GM18526 (cell line): ENCODE results near the gene IL1RAPL1.

Experiments
- POLR2A ChIP-seq: IDR thresholded peaks from 3 replicates; pipeline ENCODE4 v1.6.1; 2011; ENCODE audit not compliant: insufficient read length; ENCODE audit errors: extremely low read depth

IL1RAPL1 gene

DNA sequence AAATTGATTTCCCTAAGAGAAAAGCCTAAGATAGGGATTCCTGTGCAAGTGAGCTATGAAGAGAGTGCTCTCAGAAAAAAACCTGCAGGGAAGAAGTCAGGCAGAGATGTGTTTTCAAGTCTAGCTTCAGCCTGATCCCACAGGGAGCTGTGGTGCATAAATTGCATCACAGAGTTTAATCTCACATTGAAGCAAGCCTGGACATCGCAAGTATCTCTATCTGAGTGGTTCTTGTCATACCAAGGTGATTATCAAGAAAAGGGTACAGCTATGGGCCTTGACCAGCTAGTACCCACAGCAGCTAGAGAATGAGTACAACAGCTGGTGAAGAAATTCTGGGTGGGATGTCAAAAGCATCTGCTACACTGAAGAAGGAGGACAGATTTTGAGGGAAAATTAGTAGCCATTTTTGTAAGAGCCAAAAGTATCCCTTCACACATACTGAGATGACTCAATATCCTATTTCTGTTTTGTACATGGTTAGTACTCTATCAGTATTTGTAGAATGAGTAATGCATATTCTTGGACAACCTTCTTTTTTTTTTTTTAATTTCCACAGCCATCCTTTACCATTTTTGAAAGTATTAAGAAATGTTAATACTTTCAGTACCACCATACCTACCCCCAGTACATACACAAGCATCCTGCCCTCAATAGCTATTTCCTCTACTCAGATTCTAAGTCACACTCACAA, 708.9 kb downstream of the IL1RAPL1 start:
- no peak for TF ChIP-seq POLR2A

DNA sequence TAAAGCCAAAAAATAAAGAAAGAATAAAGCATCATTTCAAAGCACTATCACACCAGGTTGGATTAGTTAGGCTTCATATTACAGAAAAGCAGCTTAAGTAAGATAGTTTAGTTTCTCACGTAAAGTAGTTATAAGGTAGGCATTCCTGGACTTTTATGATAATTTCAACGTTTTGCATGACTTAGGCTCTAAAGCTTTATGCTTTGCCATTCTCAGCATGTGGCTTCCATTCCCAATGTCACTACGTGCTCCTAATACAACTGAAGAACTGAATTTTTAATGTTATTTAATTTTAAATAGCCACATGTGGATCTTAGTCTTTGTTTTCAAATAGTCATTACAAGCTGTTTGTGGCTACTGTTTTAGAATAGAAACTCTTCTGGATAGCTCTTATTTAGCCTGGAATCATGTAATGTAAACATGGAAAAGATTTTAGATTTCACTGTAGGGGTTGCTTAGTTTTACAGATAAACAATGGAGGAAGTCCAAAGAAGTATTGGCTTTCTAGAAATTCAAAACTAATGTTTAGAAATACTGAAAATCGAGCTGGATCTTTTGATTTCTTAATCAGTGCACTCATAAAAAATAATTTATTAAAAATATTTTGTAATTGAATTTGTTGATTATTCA, 710.0 kb downstream of the IL1RAPL1 start:
- no peak for TF ChIP-seq POLR2A

DNA sequence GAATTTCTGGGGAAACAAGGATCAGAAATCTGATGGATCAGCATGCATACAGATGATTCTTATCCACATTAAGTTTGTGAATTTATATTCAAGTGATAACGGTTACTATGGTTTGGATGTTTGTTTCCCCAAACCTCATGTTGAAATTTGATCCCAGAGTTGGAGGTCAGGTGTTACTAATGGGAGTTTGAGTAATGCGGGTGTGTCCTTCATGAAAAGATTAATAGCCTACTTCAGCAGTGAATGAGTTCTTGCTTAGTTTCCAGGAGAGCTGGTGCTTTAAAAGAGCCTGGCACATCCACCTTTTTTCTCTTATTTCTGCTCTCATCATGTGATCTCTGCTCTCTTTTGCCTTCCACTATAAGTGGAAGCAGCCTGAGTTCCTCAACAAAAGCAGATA, 712.4 kb downstream of the IL1RAPL1 start:
- TF ChIP-seq POLR2A: no peak

DNA sequence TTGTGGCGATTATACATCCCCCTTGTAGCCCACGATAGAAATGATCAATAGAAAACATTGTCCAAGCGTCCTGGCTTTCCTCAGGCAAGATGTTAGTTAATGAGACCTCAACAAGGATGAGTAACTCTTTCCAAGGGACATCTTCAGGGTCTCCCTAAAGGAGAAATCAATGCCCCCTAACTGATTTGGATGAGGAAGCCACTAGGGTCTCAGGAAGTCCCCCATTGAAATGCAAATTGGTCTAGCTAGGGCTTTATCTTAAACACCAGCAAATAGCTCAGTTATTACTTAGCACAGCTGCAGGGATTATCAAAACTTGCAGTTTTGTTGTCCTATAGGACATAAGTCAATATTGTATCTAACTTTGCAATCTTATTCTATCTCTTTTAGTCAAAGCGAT, 721.5 kb downstream of the IL1RAPL1 start:
- no peak for TF ChIP-seq POLR2A

DNA sequence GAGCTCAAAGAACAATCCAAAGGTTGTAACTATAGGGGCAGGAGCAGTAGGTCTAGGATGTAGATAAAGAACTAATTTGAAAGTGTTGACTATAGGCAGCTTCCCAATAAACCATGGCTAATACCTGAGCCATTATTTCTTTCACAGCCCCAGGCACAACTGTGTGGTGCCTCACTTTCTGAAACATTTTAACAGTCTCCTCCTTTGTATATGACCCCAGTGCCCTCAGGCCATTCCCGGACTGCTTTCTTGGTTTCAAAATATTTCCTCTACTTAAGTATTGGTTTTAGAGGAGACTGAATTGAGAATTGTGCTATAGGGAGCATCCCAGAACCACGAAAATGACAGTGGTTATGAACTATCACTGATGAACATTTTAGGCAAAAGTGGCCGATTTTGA, 728.7 kb downstream of the IL1RAPL1 start:
- no peak for TF ChIP-seq POLR2A

DNA sequence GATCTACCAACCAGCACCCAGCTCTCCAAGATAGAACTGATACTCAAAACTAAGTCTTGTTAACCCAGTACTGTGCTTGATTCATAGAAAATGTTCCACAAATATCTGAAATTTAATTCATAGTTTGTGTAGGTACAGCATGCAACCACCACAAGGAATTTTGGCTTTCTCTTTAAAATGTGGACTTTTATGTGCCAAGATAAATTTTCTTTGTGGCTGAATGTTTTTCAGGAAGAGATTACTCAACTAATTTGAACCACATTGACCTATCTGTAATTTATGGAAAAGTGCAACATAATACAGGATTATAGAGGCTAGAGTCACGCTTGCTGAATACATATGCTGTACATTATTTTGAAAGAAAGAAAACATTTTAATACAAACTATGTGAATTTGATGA, 730.8 kb downstream of the IL1RAPL1 start:
- TF ChIP-seq POLR2A: no peak

DNA sequence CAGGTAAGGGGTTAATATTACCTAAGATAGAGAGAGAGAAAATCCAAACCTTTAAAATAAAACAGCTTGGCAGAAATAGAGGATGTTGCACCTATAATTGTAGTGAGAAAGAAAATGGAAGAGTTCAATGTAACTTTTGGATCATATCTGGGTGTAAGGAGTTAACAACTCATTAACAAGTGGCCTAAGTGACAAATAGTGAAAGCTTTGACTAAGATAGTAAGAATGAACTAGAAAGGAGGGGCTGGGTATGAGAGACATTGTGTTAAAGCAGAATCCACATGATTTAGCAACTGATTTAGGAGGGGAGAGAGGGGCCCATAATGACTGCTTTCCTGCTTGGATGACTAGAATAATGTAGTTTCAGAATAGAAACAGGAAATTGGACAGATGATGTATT, 761.0 kb downstream of the IL1RAPL1 start:
- no peak for TF ChIP-seq POLR2A

DNA sequence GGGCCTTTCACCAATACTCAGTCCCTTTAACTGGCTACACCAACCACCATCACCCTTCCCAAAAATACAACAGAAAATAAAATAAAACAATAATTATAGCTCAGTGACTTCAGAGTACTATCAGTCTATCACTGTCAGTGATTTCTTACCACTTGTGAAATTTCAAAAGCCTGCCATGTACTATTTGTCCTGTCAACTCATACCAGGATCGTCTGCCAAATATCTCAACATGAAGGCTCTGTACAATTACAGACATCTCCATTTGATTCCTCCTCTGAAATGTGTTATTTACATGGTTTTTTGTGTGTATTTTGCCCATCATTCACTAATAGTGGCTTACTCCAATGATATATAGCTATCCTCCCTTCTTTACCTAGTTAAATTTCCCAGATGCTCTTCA, 772.0 kb downstream of the IL1RAPL1 start:
- no peak for TF ChIP-seq POLR2A

DNA sequence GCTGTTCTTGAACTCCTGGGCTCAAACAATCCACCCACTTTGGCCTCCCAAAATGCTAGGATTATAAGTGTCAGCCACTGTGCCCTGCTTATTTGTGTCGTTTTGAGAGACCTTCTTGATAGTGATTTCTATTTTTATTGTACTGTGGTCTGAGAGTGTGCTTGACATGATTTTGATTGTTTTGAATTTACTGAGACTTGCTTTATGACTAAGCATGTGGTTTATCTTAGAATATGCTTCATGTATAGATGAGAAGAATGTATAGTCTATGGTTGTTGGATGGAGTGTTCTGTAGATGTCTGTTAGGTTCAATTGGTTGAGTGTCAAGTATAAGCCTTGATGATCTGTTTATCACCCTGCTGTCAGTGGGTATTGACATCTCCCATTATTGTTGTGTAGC, 789.3 kb downstream of the IL1RAPL1 start:
- TF ChIP-seq POLR2A: no peak

DNA sequence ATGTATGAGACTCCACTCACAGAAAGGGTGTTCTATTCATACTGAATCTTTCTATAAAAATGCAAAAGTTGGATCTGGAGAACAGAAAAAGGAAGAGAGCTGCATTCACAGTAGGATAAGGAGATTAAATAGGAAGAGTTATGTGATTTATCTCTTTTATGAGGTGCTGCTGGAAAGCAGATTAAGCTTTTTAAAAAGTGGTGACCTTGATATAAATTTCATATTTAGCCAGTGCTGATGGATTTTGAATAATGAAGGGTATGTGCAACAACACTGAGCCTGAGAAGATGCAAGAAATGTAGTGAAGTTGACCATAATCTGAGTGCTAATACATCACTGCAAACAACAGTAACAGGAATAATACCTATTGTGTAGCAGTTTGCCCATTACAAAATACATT, 795.6 kb downstream of the IL1RAPL1 start:
- no peak for TF ChIP-seq POLR2A

DNA sequence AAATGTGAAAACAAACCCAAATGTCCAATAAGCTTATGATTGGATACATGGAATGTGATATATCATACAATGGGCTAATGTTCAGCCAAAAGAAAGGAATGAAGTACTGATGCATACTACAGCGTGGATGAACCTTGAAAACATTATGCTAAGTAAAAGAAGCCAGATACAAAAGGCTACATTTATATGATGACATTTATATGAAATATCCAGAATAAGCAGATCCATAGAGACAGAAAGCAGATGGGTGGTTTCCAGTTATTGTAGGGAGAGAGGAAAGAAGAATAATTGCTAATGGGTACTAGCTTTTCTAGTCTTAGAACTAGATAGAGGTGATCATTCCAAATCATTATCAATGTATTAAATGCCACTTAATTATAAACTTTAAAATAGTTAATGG, 801.3 kb downstream of the IL1RAPL1 start:
- TF ChIP-seq POLR2A: no peak

DNA sequence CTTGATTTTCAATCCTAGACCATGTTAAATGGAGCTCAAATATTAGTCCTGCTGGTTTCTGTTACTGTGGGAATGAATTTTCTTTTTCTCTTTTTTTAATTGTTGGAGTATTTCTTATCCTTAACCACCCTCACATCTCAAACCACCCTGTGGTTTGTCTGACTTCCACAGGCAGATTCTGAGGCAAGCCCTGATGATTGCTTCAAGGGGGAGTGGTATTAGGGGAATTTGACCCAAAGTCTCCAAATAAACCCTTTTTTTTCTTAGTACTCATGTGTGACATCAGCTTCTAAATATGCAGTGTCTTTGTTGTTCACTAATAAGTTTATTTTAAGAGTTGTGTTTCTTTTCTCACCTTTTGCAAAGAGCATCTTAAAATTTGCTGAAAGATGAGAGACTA, 810.3 kb downstream of the IL1RAPL1 start:
- TF ChIP-seq POLR2A: no peak

DNA sequence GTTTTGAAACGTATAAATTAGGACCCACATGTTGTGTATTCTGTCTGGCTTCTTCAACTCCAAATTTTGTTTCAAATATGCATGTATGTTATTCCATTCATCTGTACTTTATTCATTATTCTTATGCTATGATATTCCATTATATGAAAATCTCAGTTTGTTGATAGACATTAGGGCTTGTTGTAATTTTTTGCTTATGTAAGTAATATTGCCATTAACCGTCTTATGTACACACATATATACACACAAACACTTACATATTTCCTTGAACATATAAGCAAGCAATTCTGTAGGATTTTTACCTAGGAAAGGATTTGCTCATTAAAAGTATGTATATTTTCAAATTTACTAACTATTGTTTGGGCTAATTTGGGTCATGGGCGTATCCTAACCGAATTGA, 820.1 kb downstream of the IL1RAPL1 start:
- TF ChIP-seq POLR2A: no peak

DNA sequence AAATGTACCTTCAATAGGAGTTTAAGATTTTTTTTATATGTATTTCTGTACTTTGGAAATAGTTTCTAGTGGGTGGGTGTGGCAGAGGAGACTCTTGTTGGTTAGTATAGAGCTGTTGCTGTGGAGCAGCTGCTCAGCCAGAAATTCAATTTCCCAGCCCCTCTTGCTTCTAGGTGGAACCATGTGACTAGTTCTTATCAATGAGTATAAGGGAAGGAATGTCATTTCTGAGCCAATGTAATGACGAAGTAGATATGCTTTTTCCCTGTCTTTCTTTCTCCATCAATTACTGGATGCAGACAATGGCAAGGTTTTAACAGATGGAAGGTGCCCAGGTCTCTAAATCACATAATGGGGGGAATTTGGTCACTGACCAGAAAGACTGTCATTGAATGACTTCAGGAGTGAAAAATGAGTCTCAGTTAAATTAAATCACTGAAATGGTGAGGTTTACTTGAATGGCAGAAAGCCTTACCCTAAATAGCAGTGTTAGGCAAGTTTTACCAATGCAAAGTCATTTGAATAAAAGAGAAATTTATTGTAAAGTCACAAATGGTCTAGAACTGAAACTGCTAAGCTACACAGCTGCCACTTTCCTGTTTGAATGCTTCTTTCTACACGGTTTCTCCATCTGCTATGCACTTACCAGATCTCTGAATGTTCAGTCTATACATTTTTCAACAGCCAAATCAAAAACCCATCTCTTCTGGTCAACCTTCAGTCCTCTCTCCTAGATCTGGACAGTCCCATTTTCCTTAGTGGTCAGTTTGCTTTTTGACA, 832.7 kb downstream of the IL1RAPL1 start:
- no peak for TF ChIP-seq POLR2A

DNA sequence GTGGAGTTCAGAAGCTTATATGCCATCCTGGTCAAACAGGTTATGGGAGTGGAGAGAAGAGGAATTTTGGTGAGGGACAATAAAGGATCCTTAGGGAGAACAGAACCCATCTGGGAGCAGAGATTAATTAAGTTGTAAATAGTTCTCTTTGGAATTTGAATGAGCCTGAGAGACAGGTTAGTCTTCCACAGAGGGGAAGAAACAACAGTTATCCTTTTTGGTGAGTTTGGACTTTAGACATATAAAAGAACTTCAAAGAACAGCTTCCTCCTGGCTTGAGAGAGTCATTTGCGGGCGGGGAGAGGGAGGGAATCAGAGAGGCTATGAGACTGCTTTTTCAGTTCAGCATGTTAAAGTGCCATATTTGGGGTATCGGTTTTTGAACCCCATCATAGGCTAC, 834.8 kb downstream of the IL1RAPL1 start:
- no peak for TF ChIP-seq POLR2A

DNA sequence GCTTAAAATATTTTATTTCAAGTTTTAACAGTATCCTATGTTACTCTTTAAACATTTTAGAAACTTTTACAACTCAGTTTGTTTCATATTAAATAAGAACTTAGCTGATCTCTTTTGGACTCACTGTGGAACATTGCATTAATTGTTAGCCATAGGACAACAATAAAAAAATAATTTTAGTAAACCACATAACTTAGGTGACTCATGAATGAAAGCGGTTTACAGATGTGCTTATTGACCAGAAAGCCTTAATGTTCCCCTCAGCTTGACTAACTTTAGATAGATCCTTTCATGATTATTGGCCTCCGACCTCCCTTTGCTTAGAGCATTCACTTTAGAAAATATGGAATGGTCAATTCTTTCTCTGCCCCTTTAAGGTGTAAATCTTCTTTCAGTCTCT, 844.6 kb downstream of the IL1RAPL1 start:
- no peak for TF ChIP-seq POLR2A

DNA sequence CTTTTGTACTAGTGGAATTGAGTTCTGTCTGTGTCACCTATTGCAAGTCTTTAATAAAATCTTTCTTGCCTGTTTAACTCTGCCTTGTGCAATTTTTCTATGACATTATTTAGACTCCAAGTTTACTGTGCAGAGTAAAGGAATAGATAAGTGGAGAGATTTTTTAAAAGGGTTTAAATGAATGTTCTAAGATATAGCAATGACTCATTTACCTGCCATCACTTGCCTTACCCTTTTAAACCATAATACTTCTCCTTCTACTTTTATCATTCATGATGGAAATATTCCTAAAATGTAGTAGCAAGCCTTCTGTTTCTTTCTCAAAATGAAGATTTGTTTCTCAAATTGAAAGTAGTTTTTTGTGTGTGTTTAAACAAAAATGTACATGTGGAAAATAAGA, 845.3 kb downstream of the IL1RAPL1 start:
- no peak for TF ChIP-seq POLR2A

DNA sequence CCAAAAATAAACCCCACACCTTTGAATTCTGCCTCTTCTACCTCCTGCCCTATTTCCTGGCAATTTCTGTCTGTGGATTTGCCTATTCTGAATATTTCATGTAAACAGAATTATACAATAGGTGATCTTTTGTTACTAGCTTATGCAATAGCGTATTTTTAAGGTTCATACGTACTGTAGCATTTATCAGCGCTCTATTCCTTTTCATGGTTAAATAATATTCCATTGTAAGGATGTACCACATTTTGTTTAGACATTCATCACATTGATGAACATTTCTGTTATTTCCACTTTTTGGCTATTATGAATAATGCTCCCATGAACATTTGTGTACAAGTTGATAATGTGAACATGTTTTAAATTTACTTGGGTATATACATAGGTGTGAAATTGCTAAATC, 847.7 kb downstream of the IL1RAPL1 start:
- TF ChIP-seq POLR2A: no peak
